GM12874 (cell line): ENCODE results near the gene SULT2B1.

ENCODE experiments used
- CTCF ChIP-seq: IDR thresholded peaks from 2 replicates; pipeline ENCODE4 v1.5.1; 2011; ENCODE audit warnings: low read depth, mild to moderate bottlenecking, control low read depth, low read length, moderate library complexity; ENCODE audit not compliant: insufficient read depth

The SULT2B1 gene

DNA sequence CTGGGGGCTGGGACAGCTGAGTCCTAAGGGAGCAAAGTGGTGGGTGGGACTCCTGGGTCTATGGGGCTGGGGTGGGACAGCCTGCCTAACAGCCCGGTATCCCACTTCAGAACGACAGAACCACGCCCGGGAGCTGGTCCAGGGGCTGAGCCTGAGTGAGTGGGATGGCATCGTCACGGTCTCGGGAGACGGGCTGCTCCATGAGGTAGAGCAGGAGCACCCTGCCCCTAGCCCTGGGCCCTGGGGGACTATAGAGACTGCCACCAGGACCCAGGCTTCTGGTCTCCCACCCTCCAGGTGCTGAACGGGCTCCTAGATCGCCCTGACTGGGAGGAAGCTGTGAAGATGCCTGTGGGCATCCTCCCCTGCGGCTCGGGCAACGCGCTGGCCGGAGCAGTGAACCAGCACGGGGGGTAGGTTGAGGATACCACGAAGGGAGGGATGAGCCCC, 75.9 kb downstream of the SULT2B1 start:
- no peak for TF ChIP-seq CTCF

GRCh38 chr19:48628486-48629296, 76.7 kb downstream of the SULT2B1 start:
- TF ChIP-seq CTCF: no peak

DNA sequence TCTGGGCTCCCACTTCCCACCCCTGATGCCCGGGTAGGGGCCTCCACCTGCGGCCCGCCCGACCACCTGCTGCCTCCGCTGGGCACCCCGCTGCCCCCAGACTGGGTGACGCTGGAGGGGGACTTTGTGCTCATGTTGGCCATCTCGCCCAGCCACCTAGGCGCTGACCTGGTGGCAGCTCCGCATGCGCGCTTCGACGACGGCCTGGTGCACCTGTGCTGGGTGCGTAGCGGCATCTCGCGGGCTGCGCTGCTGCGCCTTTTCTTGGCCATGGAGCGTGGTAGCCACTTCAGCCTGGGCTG, 77.3 kb downstream of the SULT2B1 start:
- no peak for TF ChIP-seq CTCF

GRCh38 chr19:48629599-48630295, 77.8 kb downstream of the SULT2B1 start:
- no peak for TF ChIP-seq CTCF

DNA sequence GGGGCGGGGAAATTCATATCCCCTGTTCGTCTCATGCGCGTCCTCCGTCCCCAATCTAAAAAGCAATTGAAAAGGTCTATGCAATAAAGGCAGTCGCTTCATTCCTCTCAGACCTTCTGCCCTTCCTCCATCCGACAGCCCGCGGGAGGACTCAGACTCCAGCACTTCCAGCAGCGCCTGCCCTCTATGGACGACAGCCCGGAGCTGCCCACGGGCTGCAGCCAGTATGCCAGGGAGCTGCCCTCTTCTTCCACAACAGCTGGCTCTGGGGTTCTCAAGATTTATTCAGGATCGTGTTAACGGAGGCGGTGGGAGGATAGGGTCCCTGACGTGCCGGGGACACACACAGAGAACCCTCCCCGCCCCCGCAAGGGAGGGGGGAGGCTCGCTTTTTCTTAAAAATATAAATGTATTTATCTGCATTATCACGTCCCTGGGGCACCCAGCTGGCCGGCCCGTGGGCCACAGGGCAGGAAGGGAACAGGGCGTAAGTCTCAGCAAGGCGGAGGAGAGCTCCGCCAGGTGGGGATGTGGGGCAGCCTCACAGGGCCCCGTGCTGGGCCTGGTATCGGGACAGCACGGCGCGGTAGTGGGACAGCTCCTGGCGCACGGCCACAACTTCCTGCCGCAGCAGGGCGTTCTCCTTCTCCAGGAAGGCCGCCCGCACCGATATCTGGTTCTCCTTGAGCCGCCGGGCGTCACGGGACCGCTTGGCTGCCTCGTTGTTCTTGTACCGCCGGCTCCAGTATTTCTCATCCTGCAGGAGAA, 78.5 kb downstream of the SULT2B1 start:
- TF ChIP-seq CTCF: no peak

GRCh38 chr19:48631225-48631624, 79.3 kb downstream of the SULT2B1 start:
- no peak for TF ChIP-seq CTCF

DNA sequence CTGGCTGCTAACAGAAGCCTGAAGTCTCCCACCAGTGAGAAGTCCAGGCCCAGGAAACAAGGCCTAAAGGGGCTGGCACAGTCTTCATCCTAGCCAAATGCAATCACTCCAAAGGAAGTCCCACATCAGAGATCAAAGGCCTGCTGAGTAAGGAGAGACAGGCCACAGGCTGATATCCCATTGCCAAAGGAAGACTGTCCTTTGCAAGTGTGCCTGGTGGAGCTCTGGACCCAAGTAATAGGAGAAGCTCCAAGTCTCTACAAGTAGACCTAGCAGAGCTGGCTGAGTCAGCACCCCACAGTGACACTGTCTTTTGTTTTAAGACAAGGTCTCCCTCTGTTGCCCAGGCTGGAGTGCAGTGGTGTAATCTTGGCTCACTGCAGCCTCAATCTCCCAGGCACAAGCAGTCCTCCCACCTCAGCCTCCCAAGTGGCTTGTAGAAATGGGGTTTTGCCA, 80.7 kb downstream of the SULT2B1 start:
- TF ChIP-seq CTCF: no peak
